Testis (tissue), 2 donors: ENCODE results near the gene TSPAN11.

Experiments used
- CTCF ChIP-seq, 3 experiments: fragments of 450-650 bp in 2 of 3; fragments of 200-600 bp in 1 of 3; sonication (generic) in 1 of 3; IDR thresholded peaks; one replicate each; pipeline ENCODE4 v1.5.1; 2016 to 2019; ENCODE audit warnings: antibody characterized with exemption in 3 of 3, mild to moderate bottlenecking in 2 of 3, moderate library complexity in 1 of 3
- POLR2A ChIP-seq: fragments of 450-650 bp; IDR thresholded peaks from one replicate; pipeline ENCODE4 v1.6.1; 2017; ENCODE audit warnings: antibody characterized with exemption, mild to moderate bottlenecking, moderate library complexity

- TF ChIP-seq POLR2A (no peak), CTCF (IDR thresholded peaks at IDR 0.05) (no peak)
Measured at GRCh38 chr12:31011746-31012566, 85.4 kb downstream of the TSPAN11 start.
